ACHN (cell line): ENCODE results near the gene KIZ.
"Not testable (repeated sequence)": the region's sequence is repeated elsewhere in the genome, so short reads cannot be mapped to it uniquely, and the experiment has no call there.

Experiments used
- DNase-seq: peaks from one replicate; pipeline ENCODE4 v3.0.0-alpha.2; 2015
- in situ Hi-C: cut with HindIII; loops from 2 replicates; pipeline ENCODE4 v1.10.0; 2017; ENCODE audit warnings: low sequenced_read_pairs, low pct_ligation_motif_present, low pct_unique_long_range_greater_than_20kb

KIZ gene

GRCh38 chr20:21235484-21236445 lies 109.9 kb downstream of the KIZ start:
- in situ Hi-C loops = no loop called here
- DNase-seq = peak; percentile 65

- DNase-seq = no peak
- in situ Hi-C loops = no loop called here
Measured at GRCh38 chr20:21237956-21238799, 112.3 kb downstream of the KIZ start.

GRCh38 chr20:21238818-21239536 lies 113.1 kb downstream of the KIZ start:
- in situ Hi-C loops = no loop called here
- no peak for DNase-seq

GRCh38 chr20:21240394-21240793 lies 114.5 kb downstream of the KIZ start:
- in situ Hi-C loops = no loop called here
- DNase-seq = peak; percentile 2

GRCh38 chr20:21241406-21241805 lies 115.5 kb downstream of the KIZ start:
- in situ Hi-C loops = no loop called here
- DNase-seq = no peak

- DNase-seq = no peak
- in situ Hi-C loops = no loop called here
Measured at GRCh38 chr20:21243811-21244210, 117.9 kb downstream of the KIZ start.

GRCh38 chr20:21244808-21245207 lies 118.9 kb downstream of the KIZ start:
- DNase-seq = no peak
- in situ Hi-C loops = no loop called here

GRCh38 chr20:21246161-21246560 lies 120.3 kb downstream of the KIZ start:
- in situ Hi-C loops = no loop called here
- DNase-seq = no peak

- in situ Hi-C loops, DNase-seq: not testable (repeated sequence)
Measured at GRCh38 chr20:21247603-21248095, 121.8 kb downstream of the KIZ start.

GRCh38 chr20:21251278-21251677 lies 125.4 kb downstream of the KIZ start:
- no peak for DNase-seq
- in situ Hi-C loops = no loop called here

- in situ Hi-C loops = no loop called here
- DNase-seq = no peak
Measured at GRCh38 chr20:21257192-21257591, 131.3 kb downstream of the KIZ start.

- no peak for DNase-seq
Measured at GRCh38 chr20:21258411-21258810, 132.5 kb downstream of the KIZ start.

GRCh38 chr20:21259346-21259745 lies 133.5 kb downstream of the KIZ start:
- in situ Hi-C loops = no loop called here
- DNase-seq = no peak

More at GRCh38 chr20:21258411-21258810, 132.5 kb downstream of the KIZ start:
- in situ Hi-C loops = no loop called here

GRCh38 chr20:21262812-21263211 lies 136.9 kb downstream of the KIZ start:
- DNase-seq = no peak
- in situ Hi-C loops = no loop called here

GRCh38 chr20:21265261-21266190 lies 139.6 kb downstream of the KIZ start:
- in situ Hi-C loops = no loop called here
- DNase-seq = no peak

GRCh38 chr20:21266191-21266536 lies 140.3 kb downstream of the KIZ start:
- DNase-seq = no peak
- in situ Hi-C loops = no loop called here

- no peak for DNase-seq
- in situ Hi-C loops = no loop called here
Measured at GRCh38 chr20:21269772-21270171, 143.9 kb downstream of the KIZ start.

- no peak for DNase-seq
- in situ Hi-C loops = no loop called here
Measured at GRCh38 chr20:21270806-21271205, 144.9 kb downstream of the KIZ start.
